ACC112 (cell line): Measurements from ENCODE around the gene GSN.

ENCODE experiments used
- H2AFZ ChIP-seq: fragments of 200-600 bp; sonication (generic); one replicate; pipeline ENCODE4 v1.6.0; 2017; ENCODE audit warnings: antibody characterized with exemption, low read length; ENCODE audit not compliant: unreplicated experiment
- H3K27ac ChIP-seq: fragments of 200-600 bp; sonication (generic); 2 replicates; pipeline ENCODE4 v1.5.1; 2014; ENCODE audit warnings: low read depth, mild to moderate bottlenecking, antibody characterized with exemption, low read length, moderate library complexity
- H3K27me3 ChIP-seq: fragments of 200-600 bp; sonication (generic); 2 replicates; pipeline ENCODE4 v1.6.1; 2014; ENCODE audit warnings: mild to moderate bottlenecking, antibody characterized with exemption, low read length, moderate library complexity, mixed read lengths; ENCODE audit not compliant: insufficient read depth
- H3K36me3 ChIP-seq: fragments of 200-600 bp; sonication (generic); 2 replicates; pipeline ENCODE4 v1.6.1; 2016; ENCODE audit warnings: mild to moderate bottlenecking, antibody characterized with exemption, low read length, moderate library complexity, mixed read lengths; ENCODE audit not compliant: insufficient read depth
- H3K4me1 ChIP-seq: fragments of 200-600 bp; sonication (generic); one replicate; pipeline ENCODE4 v1.6.1; 2016; ENCODE audit warnings: low read length, mixed read lengths; ENCODE audit not compliant: insufficient read depth, unreplicated experiment, control insufficient read depth
- H3K4me3 ChIP-seq: fragments of 200-600 bp; sonication (generic); 2 replicates; pipeline ENCODE4 v1.5.1; 2014; ENCODE audit warnings: mild to moderate bottlenecking, low read depth, low read length
- H3K79me2 ChIP-seq: fragments of 200-600 bp; sonication (generic); one replicate; pipeline ENCODE4 v1.6.0; 2016; ENCODE audit warnings: low read length; ENCODE audit not compliant: control insufficient read depth, unreplicated experiment, insufficient read depth

The GSN gene

DNA sequence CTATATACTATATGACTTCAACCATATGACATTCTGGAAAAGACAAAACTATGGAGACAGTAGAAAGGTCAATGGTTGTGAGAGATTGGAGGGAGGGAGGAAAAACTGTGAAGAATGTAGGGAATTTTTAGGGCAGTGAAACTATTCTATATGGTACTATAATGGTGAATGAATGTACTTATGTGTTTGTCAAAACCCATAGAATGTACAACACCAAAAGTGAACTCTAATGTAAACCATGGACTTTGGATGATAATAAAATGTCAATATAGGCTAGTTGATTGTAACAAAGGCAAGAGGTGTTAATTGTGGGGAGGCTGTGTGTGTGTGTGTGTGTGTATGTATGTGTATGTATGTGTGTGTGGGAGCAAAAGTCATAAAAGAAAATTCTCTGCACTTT is 112.9 kb downstream of the GSN start:
- no peak overlapping the region for H3K27ac ChIP-seq
- H3K27me3 ChIP-seq = no peaks in the 10 kb centered on the region
- H3K79me2 ChIP-seq = no peaks in the 10 kb centered on the region
- H3K4me3 ChIP-seq = no peak overlapping the region
- no peaks in the 10 kb centered on the region for H3K4me1 ChIP-seq
- H2AFZ ChIP-seq = no peak overlapping the region
- H3K36me3 ChIP-seq = no peaks in the 10 kb centered on the region
